Ovary (tissue), 9 donors: ENCODE data around the gene MYO1A. TPM values are rescaled to one million over a fixed set of nuclear protein-coding genes. Genes with fewer than 3 reads are reported as not detected.
"Not testable (repeated sequence)": the region's sequence is repeated elsewhere in the genome, so short reads cannot be mapped to it uniquely, and the experiment has no call there.

Experiments used
- DNase-seq, 5 donors: peaks; one replicate each; pipeline ENCODE4 v3.0.0-alpha.2; 2019 to 2020
- H3K27ac ChIP-seq, 2 donors: fragments of 200-600 bp; one replicate each; pipeline versions ENCODE4 v1.5.1 to v1.8.0; 2019 to 2022
- H3K27me3 ChIP-seq: fragments of 200-600 bp; one replicate; pipeline ENCODE4 v1.8.0; 2022
- H3K36me3 ChIP-seq: fragments of 200-600 bp; sonication (generic); one replicate; pipeline ENCODE4 v1.5.1; 2019
- H3K4me1 ChIP-seq: one replicate; pipeline ENCODE4 v1.8.1; 2013; ENCODE audit warnings: mild to moderate bottlenecking, moderate library complexity; ENCODE audit not compliant: insufficient read depth
- H3K4me3 ChIP-seq: fragments of 200-600 bp; sonication (generic); one replicate; pipeline ENCODE4 v1.5.1; 2017
- H3K9me3 ChIP-seq, 2 donors: fragments of 200-600 bp in 1 of 2; sonication (generic) in 1 of 2; one replicate each; pipeline versions ENCODE4 v1.5.1 to v1.8.1; 2013 to 2019; ENCODE audit warnings: mild to moderate bottlenecking in 1 of 2, moderate library complexity in 1 of 2
- EP300 ChIP-seq: sonication (generic); formaldehyde crosslinking; IDR thresholded peaks from one replicate; pipeline ENCODE4 v1.6.1; 2017; ENCODE audit warnings: antibody characterized with exemption
- POLR2A ChIP-seq: fragments of 450-650 bp; IDR thresholded peaks from one replicate; pipeline ENCODE4 v1.6.1; 2017; ENCODE audit warnings: antibody characterized with exemption, mild to moderate bottlenecking, moderate library complexity
- WGBS, 3 donors: extraction: QIAGEN DNeasy Blood & Tissue Kit in 1 of 3; methylation state at CpG; one replicate each; pipeline versions ENCODE4 v1.1.5 to v1.1.7; 2013 to 2017; 5-methylcytosine and 5-hydroxymethylcytosine counted together
- intact Hi-C, 4 donors: fragments of 100-400 bp; cut with DNase I; formaldehyde crosslinking; loops; one replicate each; pipeline versions ENCODE4 v1.11.0 to v1.15.1; 2022 to 2023
- polyA plus RNA-seq, 2 donors: library from polyadenylated mRNA; stranded (reverse); fragments of 200-250 nt in 1 of 2; fragments of 350-450 nt in 1 of 2; fragmentation: Illumina TruSeq in 1 of 2; extraction: RNeasy Lipid Tissue Mini Kit (QIAGEN cat#74804) in 1 of 2; gene quantifications; one replicate each; pipeline ENCODE4 v1.2.3, GENCODE V29; 2013 to 2014
- total RNA-seq, 7 donors: library from RNA; depleted of rRNA in 2 of 7; stranded (reverse); fragments of >200 nt in 2 of 7; fragmentation: NEBNext Ultra II Directional in 3 of 7; extraction: Animal tissue kit (Norgen Biotek cat#: 25700) in 3 of 7; gene quantifications; one replicate each; pipeline versions ENCODE4 v1.1.0 to v1.2.4, GENCODE V29; 2016 to 2023
- TF ChIP-seq, protein P1 (sequence below), 3 donors: fragments of 450-650 bp in 2 of 3; fragments of 200-600 bp in 1 of 3; IDR thresholded peaks; one replicate each; pipeline versions ENCODE4 v1.5.1 to v1.8.0; 2016 to 2022; ENCODE audit warnings: antibody characterized with exemption in 3 of 3, mild to moderate bottlenecking in 1 of 3
- donor health status: DM: no; HTN: no; CAD: no; lungs with moderate emphysema.
- donor health status: DM: no; HTN: no; CAD: no.
- donor health status: Bipolar disorder and iron deficiency.
- donor health status: DM: yes; HTN: yes; CAD: no.
- donor health status: DM: no; HTN: no; CAD: no.
- donor health status: DM: yes; HTN: yes; CAD: no.

MYO1A gene
- total and polyA plus RNA-seq, 9 donors, result 0.08 to 2.6 (median 0.23) TPM; not detected in 2

GRCh38 chr12:56983386-56983785 lies 66.5 kb downstream of the MYO1A start:
- Histone ChIP-seq H3K27me3 (no peaks in the 10 kb centered on the region), H3K27ac (no peak overlapping the region), H3K36me3 (no peaks in the 10 kb centered on the region), H3K4me1 (no peaks in the 10 kb centered on the region), H3K9me3 (no peaks in the 10 kb centered on the region), H3K4me3 (no peak overlapping the region)
- intact Hi-C loops, result no loop called here
- no peak for DNase-seq
- WGBS, 3 donors, result 81 to 96% (median 82%) methylated on average over 4 of the region's 4 CpGs
- TF ChIP-seq, protein P1, sequence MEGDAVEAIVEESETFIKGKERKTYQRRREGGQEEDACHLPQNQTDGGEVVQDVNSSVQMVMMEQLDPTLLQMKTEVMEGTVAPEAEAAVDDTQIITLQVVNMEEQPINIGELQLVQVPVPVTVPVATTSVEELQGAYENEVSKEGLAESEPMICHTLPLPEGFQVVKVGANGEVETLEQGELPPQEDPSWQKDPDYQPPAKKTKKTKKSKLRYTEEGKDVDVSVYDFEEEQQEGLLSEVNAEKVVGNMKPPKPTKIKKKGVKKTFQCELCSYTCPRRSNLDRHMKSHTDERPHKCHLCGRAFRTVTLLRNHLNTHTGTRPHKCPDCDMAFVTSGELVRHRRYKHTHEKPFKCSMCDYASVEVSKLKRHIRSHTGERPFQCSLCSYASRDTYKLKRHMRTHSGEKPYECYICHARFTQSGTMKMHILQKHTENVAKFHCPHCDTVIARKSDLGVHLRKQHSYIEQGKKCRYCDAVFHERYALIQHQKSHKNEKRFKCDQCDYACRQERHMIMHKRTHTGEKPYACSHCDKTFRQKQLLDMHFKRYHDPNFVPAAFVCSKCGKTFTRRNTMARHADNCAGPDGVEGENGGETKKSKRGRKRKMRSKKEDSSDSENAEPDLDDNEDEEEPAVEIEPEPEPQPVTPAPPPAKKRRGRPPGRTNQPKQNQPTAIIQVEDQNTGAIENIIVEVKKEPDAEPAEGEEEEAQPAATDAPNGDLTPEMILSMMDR (IDR thresholded peaks at IDR 0.05), result no peak
- TF ChIP-seq EP300, result no peak
- no peak for TF ChIP-seq POLR2A

DNA sequence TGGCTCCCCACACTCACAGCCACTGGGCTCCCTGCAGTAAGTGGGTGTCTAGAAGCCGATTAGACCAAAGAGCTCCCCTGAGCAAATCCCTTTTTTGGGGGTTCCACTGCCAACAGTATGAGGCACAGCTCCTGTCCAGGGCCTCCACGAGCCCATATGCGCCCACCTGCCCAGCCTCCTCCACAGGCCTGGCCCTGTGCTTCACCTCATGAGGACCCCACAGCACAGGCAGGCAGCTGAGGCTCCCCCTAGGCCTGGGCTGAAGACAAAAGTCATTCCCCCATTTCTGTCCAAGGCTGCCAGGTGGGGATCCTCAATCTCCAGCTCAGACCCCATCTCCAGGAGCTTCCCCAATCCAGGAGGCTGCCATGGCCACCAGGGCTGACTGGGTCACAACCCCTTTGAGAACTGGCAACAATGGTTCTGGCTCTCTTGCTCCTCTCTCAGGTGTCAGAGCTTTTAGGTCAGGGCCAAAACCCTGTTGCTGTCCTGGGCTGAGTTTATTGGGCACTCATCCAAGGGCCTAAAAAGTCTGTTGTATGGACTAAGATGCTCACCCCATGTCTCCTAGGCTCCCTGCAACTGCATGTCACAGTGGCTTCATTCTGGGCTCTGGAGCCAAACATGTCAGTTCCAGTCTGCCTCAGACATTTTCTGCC lies 67.2 kb downstream of the MYO1A start:
- WGBS, 3 donors, result 86 to 95% (median 92%) methylated on average over 2 to 3 of the region's 3 CpGs
- H3K36me3 ChIP-seq, H3K27ac ChIP-seq, H3K27me3 ChIP-seq, H3K9me3 ChIP-seq, H3K4me3 ChIP-seq, DNase-seq, H3K4me1 ChIP-seq, intact Hi-C loops: not testable (repeated sequence)

DNA sequence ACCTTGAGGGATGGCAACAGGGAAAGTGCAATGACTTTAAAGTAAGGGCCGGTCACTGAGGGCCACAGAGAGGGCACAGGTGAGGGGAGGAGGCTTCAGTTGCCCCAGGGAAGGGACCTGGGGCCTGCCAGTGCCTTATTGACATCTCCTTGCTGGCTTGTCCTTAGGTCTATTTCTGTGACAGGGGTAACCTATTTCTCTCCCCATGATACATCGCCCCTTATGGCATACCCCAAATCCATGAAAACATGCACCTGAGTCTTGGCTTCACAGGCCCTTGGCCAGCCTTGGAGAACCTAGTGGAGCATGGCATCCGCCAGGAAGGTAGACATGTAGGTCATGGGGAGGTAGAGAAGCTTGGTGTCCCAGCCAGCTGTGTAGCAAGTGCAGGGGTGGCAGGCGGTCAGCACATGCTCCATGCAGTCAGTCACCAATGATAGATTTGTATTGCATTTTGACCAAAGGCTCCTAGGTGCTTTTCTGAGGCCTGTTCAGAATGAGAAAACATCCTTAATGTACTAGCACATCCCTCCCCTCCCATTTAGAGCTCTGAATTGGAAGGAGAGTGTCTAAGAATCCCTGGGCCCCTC lies 68.9 kb downstream of the MYO1A start:
- intact Hi-C loops, result no loop called here
- no peak overlapping the region for H3K27ac ChIP-seq
- 95 to 98% (median 96%) methylated on average over 4 of the region's 4 CpGs for WGBS, 3 donors

GRCh38 chr12:56980268-56980667 lies 69.7 kb downstream of the MYO1A start:
- intact Hi-C loops, result no loop called here
- H3K4me3 ChIP-seq, result no peak overlapping the region
- no peak for DNase-seq
- H3K27me3 ChIP-seq, result no peaks in the 10 kb centered on the region
- WGBS, 3 donors, result 95 to 96% (median 96%) methylated on average over 6 of the region's 6 CpGs
- no peaks in the 10 kb centered on the region for H3K36me3 ChIP-seq
- TF ChIP-seq, protein P1 (IDR thresholded peaks at IDR 0.05), result no peak
- TF ChIP-seq POLR2A (no peak), EP300 (no peak)
- H3K4me1 ChIP-seq, result no peaks in the 10 kb centered on the region
- H3K27ac ChIP-seq, result no peak overlapping the region
- no peaks in the 10 kb centered on the region for H3K9me3 ChIP-seq

More for the DNA sequence above, 68.9 kb downstream of the MYO1A start:
- no peak for TF ChIP-seq POLR2A
- TF ChIP-seq, protein P1 (IDR thresholded peaks at IDR 0.05), result no peak
- no peak for TF ChIP-seq EP300
- Histone ChIP-seq H3K36me3 (no peaks in the 10 kb centered on the region), H3K27me3 (no peaks in the 10 kb centered on the region), H3K4me3 (no peak overlapping the region), H3K4me1 (no peaks in the 10 kb centered on the region), H3K9me3 (no peaks in the 10 kb centered on the region)
- no peak for DNase-seq

- no peak for DNase-seq
- no peak overlapping the region for H3K4me3 ChIP-seq
- no peaks in the 10 kb centered on the region for H3K9me3 ChIP-seq
- no peaks in the 10 kb centered on the region for H3K27me3 ChIP-seq
- WGBS, 3 donors, result 93 to 96% (median 94%) methylated on average over 3 of the region's 3 CpGs
- no peaks in the 10 kb centered on the region for H3K4me1 ChIP-seq
- H3K27ac ChIP-seq, result no peak overlapping the region
- intact Hi-C loops, result no loop called here
- no peaks in the 10 kb centered on the region for H3K36me3 ChIP-seq
- no peak for TF ChIP-seq EP300
- TF ChIP-seq, protein P1 (IDR thresholded peaks at IDR 0.05), result no peak
- TF ChIP-seq POLR2A, result no peak
Observed at GRCh38 chr12:56979628-56980027, 70.3 kb downstream of the MYO1A start.
